GM12878 (cell line): ENCODE results near the gene CNOT8. TPM values are rescaled to one million over a fixed set of nuclear protein-coding genes. Genes with fewer than 3 reads are reported as not detected.

Source experiments
- BCL11A ChIP-seq: IDR thresholded peaks from 2 replicates; pipeline ENCODE4 v1.6.1; 2011; ENCODE audit warnings: low read depth, low read length
- CEBPZ ChIP-seq: fragments of 150-350 bp; IDR thresholded peaks from 2 replicates; pipeline ENCODE4 v1.6.1; 2016; ENCODE audit warnings: low read depth, low read length
- EP300 ChIP-seq, 2 experiments: fragments of 150-350 bp in 1 of 2; IDR thresholded peaks; 2 replicates each; pipeline ENCODE4 v1.6.1; 2011 to 2012; ENCODE audit warnings: low read depth in 2 of 2, low read length in 2 of 2, borderline replicate concordance in 1 of 2, improper control_type of control experiment in 1 of 2, inconsistent platforms in 1 of 2; ENCODE audit not compliant: control insufficient read depth in 1 of 2
- FOXM1 ChIP-seq: IDR thresholded peaks from 2 replicates; pipeline ENCODE4 v1.6.1; 2012; ENCODE audit warnings: low read depth, mild to moderate bottlenecking, inconsistent platforms, low read length, moderate library complexity
- HSF1 ChIP-seq: fragments of 150-350 bp; IDR thresholded peaks from 2 replicates; pipeline ENCODE4 v1.6.1; 2014; ENCODE audit warnings: mild to moderate bottlenecking, low read depth, low read length
- IRF3 ChIP-seq: fragments of 450-650 bp; IDR thresholded peaks from 2 replicates; pipeline ENCODE4 v1.6.1; 2014; ENCODE audit warnings: mild to moderate bottlenecking
- IRF5 ChIP-seq: fragments of 450-650 bp; IDR thresholded peaks from 2 replicates; pipeline ENCODE4 v1.6.1; 2017; ENCODE audit warnings: borderline replicate concordance
- MEF2B ChIP-seq: fragments of 450-650 bp; IDR thresholded peaks from 2 replicates; pipeline ENCODE4 v1.6.1; 2018; ENCODE audit warnings: mild to moderate bottlenecking, moderate library complexity; ENCODE audit not compliant: partially characterized antibody, poor library complexity, severe bottlenecking
- NFIC ChIP-seq: IDR thresholded peaks from 2 replicates; pipeline ENCODE4 v1.6.1; 2012; ENCODE audit warnings: low read depth, mild to moderate bottlenecking, inconsistent platforms, low read length, moderate library complexity
- NRF1 ChIP-seq: conservative IDR thresholded peaks from 2 replicates; pipeline ENCODE4 v1.6.1; 2011; ENCODE audit warnings: mild to moderate bottlenecking, low read depth, low read length, improper control_type of control experiment
- SKIL ChIP-seq: fragments of 450-650 bp; IDR thresholded peaks from 2 replicates; pipeline ENCODE4 v1.6.1; 2017; ENCODE audit warnings: mild to moderate bottlenecking, low read depth, inconsistent platforms; ENCODE audit not compliant: poor library complexity, severe bottlenecking
- TCF7 ChIP-seq: IDR thresholded peaks from 2 replicates; pipeline ENCODE4 v1.6.1; 2014; ENCODE audit warnings: antibody characterized with exemption, borderline replicate concordance
- USF1 ChIP-seq: IDR thresholded peaks from 2 replicates; pipeline ENCODE4 v1.6.1; 2011; ENCODE audit warnings: borderline replicate concordance, low read depth, mild to moderate bottlenecking, moderate library complexity, mixed read lengths, low read length; ENCODE audit not compliant: insufficient read depth; ENCODE audit errors: extremely low read length
- polyA plus RNA-seq, 11 experiments: library from polyadenylated mRNA; depleted of rRNA in 4 of 11; unstranded in 6 of 11; stranded (reverse) in 5 of 11; fragments of >200 nt; fragmentation: Nextera tagmentation in 4 of 11; fragmentation: Illumina TruSeq in 1 of 11; extraction: Ambion mirVana in 4 of 11; extraction: Trizol in 1 of 11; gene quantifications; 1 replicate in 1 of 11; 2 replicates in 10 of 11; pipeline versions ENCODE4 v1.2.1 to v1.2.3, GENCODE V29; 2011 to 2016; ENCODE audit warnings: inconsistent platforms in 2 of 11, missing spikeins in 2 of 11, low read depth in 1 of 11
- total RNA-seq, 4 experiments: library from RNA; depleted of rRNA in 3 of 4; stranded (reverse); fragments of >200 nt in 3 of 4; fragmentation: Illumina TruSeq in 1 of 4; extraction: Trizol in 1 of 4; gene quantifications; 2 replicates each; pipeline versions ENCODE4 v1.2.1 to v1.2.3, GENCODE V29; 2013 to 2021

Gene CNOT8
- total and polyA plus RNA-seq, 10 of the 15 experiments (the other 5 are each of a cell fraction or from before 2014, with no cell fraction given) = 13.2 to 57.1 (median 39.0) TPM

- TF ChIP-seq EP300 (IDR thresholded peaks at IDR 0.05; ENCODE audit: borderline replicate concordance in 1 of 2, control insufficient read depth in 1 of 2, low read depth in 2 of 2, low read length in 2 of 2) (no peak), FOXM1 (no peak), IRF5 (no peak), BCL11A (no peak), SKIL (no peak), IRF3 (no peak), MEF2B (no peak), NRF1 (no peak), USF1 (no peak), HSF1 (no peak), CEBPZ (no peak), TCF7 (no peak), NFIC (no peak)
Observed at GRCh38 chr5:154860765-154861164, 2.3 kb downstream of the CNOT8 start (continued).
